CD14-positive monocyte (primary cell): ENCODE results near the gene STAP2. TPM values are rescaled to one million over a fixed set of nuclear protein-coding genes. Genes with fewer than 3 reads are reported as not detected.

Source experiments
- DNase-seq, 3 donors: peaks; one replicate each; pipeline ENCODE4 v3.0.0-alpha.2; 2011 to 2022
- H2AFZ ChIP-seq: 2 replicates; pipeline ENCODE4 v1.6.0; 2012; ENCODE audit warnings: mild to moderate bottlenecking, low read depth, low read length, inconsistent platforms; ENCODE audit not compliant: insufficient read depth, poor library complexity, severe bottlenecking
- H3K27ac ChIP-seq, 2 donors: 1 replicate in 1 of 2; 2 replicates in 1 of 2; pipeline ENCODE4 v1.5.1; 2012 to 2013; ENCODE audit warnings: low read length in 2 of 2, control low read depth in 1 of 2, inconsistent platforms in 1 of 2, low read depth in 1 of 2, mild to moderate bottlenecking in 1 of 2
- H3K27me3 ChIP-seq, 2 donors: one replicate each; pipeline versions ENCODE4 v1.6.0 to v1.6.1; 2011 to 2013; ENCODE audit warnings: low read length in 2 of 2; ENCODE audit not compliant: control insufficient read depth in 2 of 2, insufficient read depth in 2 of 2
- H3K36me3 ChIP-seq, 2 donors: replicated peaks in 1 of 2; 1 replicate in 1 of 2; 2 replicates in 1 of 2; pipeline versions ENCODE4 v1.5.1 to v1.6.1; 2012 to 2013; ENCODE audit warnings: low read length in 2 of 2, control low read depth in 1 of 2, inconsistent platforms in 1 of 2, mild to moderate bottlenecking in 1 of 2; ENCODE audit not compliant: insufficient read depth in 2 of 2, control insufficient read depth in 1 of 2
- H3K4me1 ChIP-seq, 2 donors: 1 replicate in 1 of 2; 2 replicates in 1 of 2; pipeline versions ENCODE4 v1.5.1 to v1.6.1; 2012 to 2013; ENCODE audit warnings: low read length in 2 of 2, control low read depth in 1 of 2, inconsistent platforms in 1 of 2, mild to moderate bottlenecking in 1 of 2, moderate library complexity in 1 of 2; ENCODE audit not compliant: insufficient read depth in 2 of 2, control insufficient read depth in 1 of 2
- H3K4me2 ChIP-seq: replicated peaks from 2 replicates; pipeline ENCODE3; 2012; ENCODE audit warnings: low read length, moderate library complexity, mild to moderate bottlenecking; ENCODE audit not compliant: poor library complexity, severe bottlenecking; ENCODE audit errors: extremely low read depth
- H3K4me3 ChIP-seq, 3 experiments: fragments of 200-600 bp in 1 of 3; sonication (generic) in 1 of 3; replicated peaks in 1 of 3; 1 replicate in 2 of 3; 2 replicates in 1 of 3; pipeline ENCODE4 v1.5.1; 2011 to 2013; ENCODE audit warnings: low read length in 3 of 3, mild to moderate bottlenecking in 3 of 3, control low read depth in 2 of 3, low read depth in 2 of 3, inconsistent platforms in 1 of 3, moderate library complexity in 1 of 3
- H3K79me2 ChIP-seq: 2 replicates; pipeline ENCODE4 v1.6.0; 2012; ENCODE audit warnings: mild to moderate bottlenecking, control low read depth, inconsistent platforms, low read length, moderate library complexity; ENCODE audit not compliant: insufficient read depth
- H3K9ac ChIP-seq: 2 replicates; pipeline ENCODE4 v1.6.0; 2017; ENCODE audit warnings: low read length, mild to moderate bottlenecking; ENCODE audit not compliant: insufficient read depth, poor library complexity, severe bottlenecking
- H3K9me3 ChIP-seq, 2 donors: replicated peaks in 1 of 2; 1 replicate in 1 of 2; 2 replicates in 1 of 2; pipeline versions ENCODE4 v1.5.1 to v1.6.1; 2012 to 2013; ENCODE audit warnings: low read length in 2 of 2, control low read depth in 1 of 2; ENCODE audit not compliant: control insufficient read depth in 1 of 2, insufficient read depth in 1 of 2
- H4K20me1 ChIP-seq: 2 replicates; pipeline ENCODE4 v1.6.0; 2012; ENCODE audit warnings: mild to moderate bottlenecking, low read length, control low read depth, moderate library complexity; ENCODE audit not compliant: insufficient read depth
- H3K27ac Mint-ChIP-seq, 7 donors: one replicate each; pipeline ENCODE4 v1.8.0; 2020; ENCODE audit warnings: mild to moderate bottlenecking in 7 of 7, mixed read lengths in 7 of 7, moderate library complexity in 6 of 7, inconsistent platforms in 2 of 7
- H3K27me3 Mint-ChIP-seq, 3 donors: one replicate each; pipeline ENCODE4 v1.8.0; 2021 to 2022; ENCODE audit warnings: low read depth in 3 of 3, mild to moderate bottlenecking in 3 of 3, mixed read lengths in 3 of 3, moderate library complexity in 3 of 3, inconsistent platforms in 1 of 3
- H3K36me3 Mint-ChIP-seq, 2 donors: one replicate each; pipeline ENCODE4 v1.8.0; 2020; ENCODE audit warnings: mixed read lengths in 2 of 2, inconsistent platforms in 1 of 2, mild to moderate bottlenecking in 1 of 2
- H3K4me1 Mint-ChIP-seq: one replicate; pipeline ENCODE4 v1.8.0; 2020; ENCODE audit warnings: mild to moderate bottlenecking, mixed read lengths
- H3K4me3 Mint-ChIP-seq, 2 donors: one replicate each; pipeline ENCODE4 v1.8.0; 2020; ENCODE audit warnings: mild to moderate bottlenecking in 2 of 2, mixed read lengths in 2 of 2, moderate library complexity in 1 of 2
- H3K9me3 Mint-ChIP-seq, 7 donors: one replicate each; pipeline ENCODE4 v1.8.0; 2020 to 2022; ENCODE audit warnings: mixed read lengths in 7 of 7, mild to moderate bottlenecking in 6 of 7, moderate library complexity in 6 of 7, inconsistent platforms in 2 of 7
- WGBS: methylation state at CpG from one replicate; pipeline ENCODE4 v1.1.5; 2013; ENCODE audit warnings: missing lambda C conversion rate; ENCODE audit not compliant: insufficient coverage; 5-methylcytosine and 5-hydroxymethylcytosine counted together
- intact Hi-C, 2 donors: fragments of 100-400 bp; cut with micrococcal nuclease; formaldehyde crosslinking; loops; one replicate each; pipeline versions ENCODE4 v1.15.0 to v1.15.1; 2023
- polyA plus RNA-seq, 3 donors: library from polyadenylated mRNA; depleted of rRNA in 1 of 3; unstranded in 2 of 3; stranded (reverse) in 1 of 3; fragments of 300-500 nt in 2 of 3; fragments of >200 nt in 1 of 3; fragmentation: Illumina TruSeq in 2 of 3; gene quantifications; 1 replicate in 2 of 3; 2 replicates in 1 of 3; pipeline ENCODE4 v1.2.3, GENCODE V29; 2012 to 2021
- TF ChIP-seq, protein P1 (sequence below): fragments of 200-600 bp; IDR thresholded peaks from one replicate; pipeline ENCODE4 v1.8.0; 2022; ENCODE audit warnings: antibody characterized with exemption, mild to moderate bottlenecking

STAP2 gene
- polyA plus RNA-seq, 3 donors, result 0.11 to 0.17 TPM; not detected in 1

GRCh38 chr19:4385291-4386040 is 46.8 kb upstream of the STAP2 start:
- no peaks in the 10 kb centered on the region for H3K9me3 Mint-ChIP-seq
- no peak overlapping the region for H3K9ac ChIP-seq
- peaks cover 27 to 60% of the 10 kb centered on the region in 2 donors for H3K36me3 Mint-ChIP-seq
- WGBS, result 97% methylated on average over 11 of the region's 15 CpGs
- TF ChIP-seq, protein P1, sequence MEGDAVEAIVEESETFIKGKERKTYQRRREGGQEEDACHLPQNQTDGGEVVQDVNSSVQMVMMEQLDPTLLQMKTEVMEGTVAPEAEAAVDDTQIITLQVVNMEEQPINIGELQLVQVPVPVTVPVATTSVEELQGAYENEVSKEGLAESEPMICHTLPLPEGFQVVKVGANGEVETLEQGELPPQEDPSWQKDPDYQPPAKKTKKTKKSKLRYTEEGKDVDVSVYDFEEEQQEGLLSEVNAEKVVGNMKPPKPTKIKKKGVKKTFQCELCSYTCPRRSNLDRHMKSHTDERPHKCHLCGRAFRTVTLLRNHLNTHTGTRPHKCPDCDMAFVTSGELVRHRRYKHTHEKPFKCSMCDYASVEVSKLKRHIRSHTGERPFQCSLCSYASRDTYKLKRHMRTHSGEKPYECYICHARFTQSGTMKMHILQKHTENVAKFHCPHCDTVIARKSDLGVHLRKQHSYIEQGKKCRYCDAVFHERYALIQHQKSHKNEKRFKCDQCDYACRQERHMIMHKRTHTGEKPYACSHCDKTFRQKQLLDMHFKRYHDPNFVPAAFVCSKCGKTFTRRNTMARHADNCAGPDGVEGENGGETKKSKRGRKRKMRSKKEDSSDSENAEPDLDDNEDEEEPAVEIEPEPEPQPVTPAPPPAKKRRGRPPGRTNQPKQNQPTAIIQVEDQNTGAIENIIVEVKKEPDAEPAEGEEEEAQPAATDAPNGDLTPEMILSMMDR, result no peak
- H3K36me3 ChIP-seq, result peaks cover 28 to 48% of the 10 kb centered on the region in 2 donors
- no peak overlapping the region for H3K4me3 ChIP-seq
- H3K27me3 Mint-ChIP-seq, result peaks cover 1 to 6% (median 1%) of the 10 kb centered on the region in 3 donors
- H3K9me3 ChIP-seq, result no peaks in the 10 kb centered on the region
- intact Hi-C loops, result no loop called here
- H3K27me3 ChIP-seq, result no peaks in the 10 kb centered on the region
- H4K20me1 ChIP-seq, result peaks cover 99% of the 10 kb centered on the region
- H3K4me1 ChIP-seq, result peaks cover 15 to 19% of the 10 kb centered on the region in 2 donors
- H3K27ac Mint-ChIP-seq, result peak overlapping the region in 3 of 7 donors; percentile 20 to 53 (median 33)
- peaks cover 94% of the 10 kb centered on the region for H3K79me2 ChIP-seq
- no peak overlapping the region for H3K4me3 Mint-ChIP-seq
- H3K4me1 Mint-ChIP-seq, result peaks cover 29% of the 10 kb centered on the region
- no peak overlapping the region for H2AFZ ChIP-seq
- H3K27ac ChIP-seq, result no peak overlapping the region
- no peak overlapping the region for H3K4me2 ChIP-seq
- no peak for DNase-seq

DNA sequence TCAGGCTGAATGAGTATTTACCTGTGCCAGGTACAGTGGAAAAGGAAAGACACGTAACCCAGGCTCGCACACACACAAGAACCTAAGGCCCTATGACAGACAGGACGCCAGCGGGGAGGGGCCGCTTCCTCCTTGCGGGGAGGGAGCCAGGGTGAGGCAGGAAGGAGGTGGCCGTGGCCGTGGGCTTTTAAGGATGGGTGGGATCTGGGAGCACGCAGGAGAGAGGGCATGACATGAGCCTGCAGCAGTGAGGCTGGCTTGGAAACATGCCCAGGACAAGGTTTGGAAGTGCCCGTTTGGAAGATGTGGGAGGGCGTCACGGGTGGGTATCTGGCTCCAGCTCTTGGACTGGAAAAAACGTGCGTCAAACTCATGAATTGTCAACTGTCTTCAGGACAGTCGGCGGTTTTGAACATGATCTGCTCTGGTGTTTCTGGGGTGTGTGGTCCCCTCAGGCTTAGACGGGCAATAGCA is 41.7 kb upstream of the STAP2 start:
- H3K4me1 ChIP-seq, result peaks cover 35 to 36% of the 10 kb centered on the region in 2 donors
- no peak overlapping the region for H2AFZ ChIP-seq
- no peaks in the 10 kb centered on the region for H3K9me3 ChIP-seq
- H3K4me3 ChIP-seq, result peak overlapping the region in 1 of 3 experiments; percentile 46
- peaks cover 4 to 19% of the 10 kb centered on the region in 2 donors for H3K36me3 ChIP-seq
- DNase-seq, result peak in 1 of 3 donors; percentile 33
- H3K79me2 ChIP-seq, result peaks cover 95% of the 10 kb centered on the region
- Mint-ChIP-seq H3K27ac (peak overlapping the region in 6 of 7 donors; percentile 4 to 84 (median 35)), H3K9me3 (no peaks in the 10 kb centered on the region), H3K4me3 (peak overlapping the region; percentile 58 to 92), H3K4me1 (peaks cover 46% of the 10 kb centered on the region), H3K36me3 (peaks cover 18 to 54% of the 10 kb centered on the region in 2 donors), H3K27me3 (peaks cover 1 to 4% (median 1%) of the 10 kb centered on the region in 3 donors)
- TF ChIP-seq, protein P1, result no peak
- peak overlapping the region; percentile 15 for H3K9ac ChIP-seq
- peaks cover 100% of the 10 kb centered on the region for H4K20me1 ChIP-seq
- 2% methylated on average over 12 of the region's 17 CpGs for WGBS
- intact Hi-C loops, result no loop called here
- H3K27ac ChIP-seq, result peak overlapping the region in 1 of 2 donors; percentile 36
- H3K4me2 ChIP-seq, result peak overlapping the region; percentile 68
- H3K27me3 ChIP-seq, result no peaks in the 10 kb centered on the region
